Measurements from ENCODE around the gene CBR3.

- no peak for TF ChIP-seq CTCF (IDR thresholded peaks at IDR 0.05 in 4 of 5, conservative IDR thresholded peaks at IDR 0.05 in 1 of 5)
- TF ChIP-seq POLR2A (IDR thresholded peaks at IDR 0.05) = no peak
These were observed 29.2 kb downstream of the CBR3 start for GRCh38 chr21:36163750-36164741.
